K562 (cell line): ENCODE results near the gene ATP6V1G1. TPM values are rescaled to one million over a fixed set of nuclear protein-coding genes. Genes with fewer than 3 reads are reported as not detected.

Experiments used
- ATAC-seq: fragments of 200-7000 bp; cut with Tn5 transposase; 3 replicates; pipeline ENCODE4 v1.9.1; 2020; ENCODE audit warnings: moderate library complexity
- BruUV-seq: library from RNA; stranded (reverse); fragments of 400-500 nt; replicated peaks from 2 replicates; lab custom pipeline; 2021; lab: Mats Ljungman, UMichigan
- CTCF ChIA-PET: fragments of 300-600 bp; formaldehyde crosslinking; extraction: SDS; loops from one replicate; lab custom pipeline; 2021; ENCODE audit warnings: low intra/inter-chr PET ratio; lab: Yijun Ruan, JAX
- POLR2A ChIA-PET: fragments of 300-600, 350-650 bp; sonication (Branson Sonifier 250); formaldehyde crosslinking; extraction: SDS; loops from one replicate; lab custom pipeline; 2021; ENCODE audit warnings: antibody characterized with exemption, inconsistent platforms; lab: Yijun Ruan, JAX
- DNase-seq, 4 experiments: peaks; one replicate each; pipeline versions ENCODE4 v3.0.0 to v3.0.0-alpha.2; 2011 to 2018; ENCODE audit warnings: low spot score in 3 of 4, mixed read lengths in 3 of 4; ENCODE audit errors: extremely low read depth in 1 of 4
- FAIRE-seq: peaks from 2 replicates; lab custom pipeline; 2011; peaks lifted over from hg19 to GRCh38; lab: Jason Lieb, UNC
- H2AFZ ChIP-seq: 2 replicates; pipeline ENCODE4 v1.6.0; 2011; ENCODE audit warnings: low read depth, low read length, control low read depth, inconsistent platforms
- H3K27ac ChIP-seq: fragments of 200-600 bp; 3 replicates; pipeline ENCODE4 v1.8.0; 2011; ENCODE audit warnings: low read depth, mild to moderate bottlenecking, control low read depth, inconsistent platforms, low read length, moderate library complexity, mixed read lengths; ENCODE audit errors: extremely low read depth
- H3K27me3 ChIP-seq, 2 experiments: fragments of 300-600 bp in 1 of 2; 2 replicates in 1 of 2; 3 replicates in 1 of 2; pipeline versions ENCODE4 v1.6.0 to v1.8.0; 2011; ENCODE audit warnings: inconsistent platforms in 2 of 2, low read length in 2 of 2, mild to moderate bottlenecking in 1 of 2, mixed read lengths in 1 of 2, moderate library complexity in 1 of 2; ENCODE audit not compliant: control insufficient read depth in 2 of 2, insufficient read depth in 2 of 2
- H3K36me3 ChIP-seq: fragments of 300-600 bp; 3 replicates; pipeline ENCODE4 v1.8.0; 2011; ENCODE audit warnings: mild to moderate bottlenecking, low read length, inconsistent platforms; ENCODE audit not compliant: control insufficient read depth, insufficient read depth
- H3K4me1 ChIP-seq, 2 experiments: fragments of 200-600 bp in 1 of 2; replicated peaks in 1 of 2; 2 replicates in 1 of 2; 3 replicates in 1 of 2; pipeline versions ENCODE4 v1.5.1 to v1.8.0; 2011; ENCODE audit warnings: inconsistent platforms in 2 of 2, low read length in 2 of 2, mild to moderate bottlenecking in 1 of 2, mixed read lengths in 1 of 2, moderate library complexity in 1 of 2; ENCODE audit not compliant: control insufficient read depth in 2 of 2, insufficient read depth in 2 of 2
- H3K4me2 ChIP-seq: 2 replicates; pipeline ENCODE4 v1.6.1; 2011; ENCODE audit warnings: low read length, control low read depth, inconsistent platforms, mixed read lengths; ENCODE audit not compliant: insufficient read depth
- H3K4me3 ChIP-seq: fragments of 200-600 bp; sonication (generic), shearing (Covaris generic); 2 replicates; pipeline ENCODE4 v1.5.1; 2016; ENCODE audit warnings: control low read depth, inconsistent platforms
- H3K79me2 ChIP-seq: fragments of 200-600 bp; 3 replicates; pipeline ENCODE4 v1.8.0; 2011; ENCODE audit warnings: low read length, inconsistent platforms; ENCODE audit not compliant: control insufficient read depth, insufficient read depth
- H3K9ac ChIP-seq, 2 experiments: 2 replicates each; pipeline versions ENCODE4 v1.6.0 to v1.6.1; 2011; ENCODE audit warnings: low read depth in 2 of 2, low read length in 2 of 2, control low read depth in 1 of 2, inconsistent platforms in 1 of 2, mild to moderate bottlenecking in 1 of 2, mixed read lengths in 1 of 2; ENCODE audit not compliant: insufficient read depth in 1 of 2
- H3K9me1 ChIP-seq: one replicate; pipeline ENCODE4 v1.6.0; 2011; ENCODE audit warnings: inconsistent platforms, mild to moderate bottlenecking, low read length, moderate library complexity; ENCODE audit not compliant: control insufficient read depth, insufficient read depth
- H3K9me3 ChIP-seq: replicated peaks from 2 replicates; pipeline ENCODE4 v1.5.1; 2011; ENCODE audit warnings: low read depth, low read length, inconsistent platforms; ENCODE audit not compliant: control insufficient read depth, insufficient read depth
- H4K20me1 ChIP-seq: replicated peaks from 2 replicates; pipeline ENCODE4 v1.6.1; 2011; ENCODE audit warnings: low read length, inconsistent platforms, mixed read lengths; ENCODE audit not compliant: control insufficient read depth, insufficient read depth
- CTBP1 ChIP-seq: fragments of 450-650 bp; IDR thresholded peaks from 2 replicates; pipeline ENCODE4 v1.6.1; 2016; ENCODE audit warnings: borderline replicate concordance
- GABPA ChIP-seq: fragments of 200-800 bp; sonication (Bioruptor generic); conservative IDR thresholded peaks from 2 replicates; pipeline ENCODE4 v1.6.1; 2016; ENCODE audit warnings: low read depth, missing genetic modification characterization, missing compliant biosample characterization
- TAL1 ChIP-seq: fragments of 450-650 bp; IDR thresholded peaks from 2 replicates; pipeline ENCODE4 v1.6.1; 2016; ENCODE audit warnings: mild to moderate bottlenecking
- WGBS: fragments of 100-300 bp; shearing (Covaris generic); methylation state at CpG from one replicate; pipeline ENCODE4 v1.1.6; 2016; ENCODE audit warnings: low coverage, mixed read lengths; ENCODE audit not compliant: insufficient coverage; ENCODE audit errors: missing lambda C conversion rate; 5-methylcytosine and 5-hydroxymethylcytosine counted together
- in situ Hi-C: fragments of 300-500 bp; cut with MboI; formaldehyde crosslinking; loops from 4 replicates; pipeline ENCODE4 v1.15.0; 2018; ENCODE audit warnings: inconsistent platforms, mixed read lengths
- intact Hi-C: fragments of 100-400 bp; cut with micrococcal nuclease; formaldehyde crosslinking; loops from 2 replicates; pipeline ENCODE4 v1.14.2; 2022
- polyA plus RNA-seq, 8 experiments: library from polyadenylated mRNA; depleted of rRNA in 4 of 8; stranded (reverse) in 5 of 8; unstranded in 3 of 8; fragments of >200 nt; fragmentation: Nextera tagmentation in 2 of 8; fragmentation: Illumina TruSeq in 1 of 8; extraction: Ambion mirVana in 2 of 8; extraction: Trizol in 1 of 8; gene quantifications; 2 replicates each; pipeline versions ENCODE4 v1.2.1 to v1.2.3, GENCODE V29; 2011 to 2014; ENCODE audit warnings: inconsistent platforms in 1 of 8, missing spikeins in 1 of 8
- total RNA-seq, 7 experiments: library from RNA; depleted of rRNA in 6 of 7; stranded (reverse); fragments of >200 nt in 6 of 7; fragmentation: Illumina TruSeq in 2 of 7; extraction: Trizol in 2 of 7; gene quantifications; 2 replicates each; pipeline versions ENCODE4 v1.2.1 to v1.2.3, GENCODE V29; 2011 to 2021; ENCODE audit warnings: low replicate concordance in 1 of 7

Gene ATP6V1G1
- total and polyA plus RNA-seq, 9 of the 15 experiments (the other 6 are each of a cell fraction or from before 2014, with no cell fraction given), result 88.4 to 492 (median 193) TPM

- POLR2A ChIA-PET, result interaction anchor here (1.2 kb wide), 1 partner anchor 10 kb away, joined by 3 read pairs; no protein-coding TSS in a partner anchor
- Histone ChIP-seq H3K9me3 (no peaks in the 10 kb centered on the region; the same call in 1 of the 2 replicates), H4K20me1 (no peaks in the 10 kb centered on the region), H3K4me2 (no peak overlapping the region), H3K4me3 (no peak overlapping the region), H3K9me1 (no peaks in the 10 kb centered on the region), H2AFZ (0 out of 2 replicates have a peak overlapping the region, but pooled peaks have one; percentile 14), H3K9ac (no peak overlapping the region), H3K4me1 (peaks cover 0 to 11% of the 10 kb centered on the region in 2 experiments; a peak in 2 of 5 replicates), H3K27ac (no peak overlapping the region), H3K79me2 (no peaks in the 10 kb centered on the region), H3K27me3 (peaks cover 13 to 35% of the 10 kb centered on the region in 2 experiments; a peak in 4 of 5 replicates), H3K36me3 (no peaks in the 10 kb centered on the region)
- 8% methylated on average over 9 of the region's 9 CpGs for whole genome bisulfite sequencing
- no TSS peak for BruUV-seq
- no peak for FAIRE-seq
- intact Hi-C loops, result no loop called here
- ATAC-seq, result no peak
- no peak for DNase-seq
- CTCF ChIA-PET, result no interaction called here
- in situ Hi-C loops, result no loop called here
- TF ChIP-seq CTBP1, result 0 out of 2 replicates have a peak, but pooled peaks have one; percentile 10
- no peak for TF ChIP-seq TAL1
- TF ChIP-seq GABPA (tag), result 0 out of 2 replicates have a peak, but pooled peaks have one; percentile 24
Observed at GRCh38 chr9:114549697-114550330, 37.8 kb upstream of the ATP6V1G1 start.
